A549 (cell line): ENCODE results near the gene PAPPA2. TPM values are rescaled to one million over a fixed set of nuclear protein-coding genes. Genes with fewer than 3 reads are reported as not detected.
"Not testable (repeated sequence)": the region's sequence is repeated elsewhere in the genome, so short reads cannot be mapped to it uniquely, and the experiment has no call there.

Source experiments
- ATAC-seq, 2 experiments: fragments of 200-7000 bp in 1 of 2; fragments of >200 bp in 1 of 2; cut with Nextera tagmentation in 1 of 2; cut with Tn5 transposase in 1 of 2; 3 replicates each; pipeline versions ENCODE4 v1.8.0 to v1.9.1; 2018 to 2020; ENCODE audit warnings: mild to moderate bottlenecking in 1 of 2, moderate library complexity in 1 of 2
- CTCF ChIA-PET: fragments of 300-600 bp; sonication (Branson Sonifier 250); formaldehyde crosslinking; extraction: SDS; loops from one replicate; lab custom pipeline; 2021; ENCODE audit warnings: antibody characterized with exemption, inconsistent platforms; lab: Yijun Ruan, JAX
- POLR2A ChIA-PET: fragments of 350-600 bp; formaldehyde crosslinking; extraction: SDS; loops from one replicate; lab custom pipeline; 2021; ENCODE audit warnings: antibody characterized with exemption, inconsistent platforms; lab: Yijun Ruan, JAX
- DNase-seq, 2 experiments: peaks; one replicate each; pipeline versions ENCODE4 v3.0.0 to v3.0.0-alpha.2; 2011 to 2016; ENCODE audit warnings: low read depth in 1 of 2, low spot score in 1 of 2
- FAIRE-seq: peaks from 2 replicates; lab custom pipeline; 2011; peaks lifted over from hg19 to GRCh38; lab: Jason Lieb, UNC
- H3K27ac ChIP-seq, 2 experiments: fragments of >200 bp; sonication (Bioruptor Twin); formaldehyde crosslinking; 3 replicates each; pipeline ENCODE4 v1.5.1; 2016 to 2017
- H3K4me1 ChIP-seq: fragments of >200 bp; sonication (Bioruptor Twin); formaldehyde crosslinking; 3 replicates; pipeline ENCODE4 v1.6.1; 2016
- H3K4me2 ChIP-seq: fragments of >200 bp; sonication (Bioruptor Twin); formaldehyde crosslinking; 3 replicates; pipeline ENCODE4 v1.6.1; 2016
- H3K4me3 ChIP-seq: fragments of >200 bp; sonication (Bioruptor Twin); formaldehyde crosslinking; 3 replicates; pipeline ENCODE4 v1.5.1; 2016
- H3K9me3 ChIP-seq: fragments of >200 bp; sonication (Bioruptor Twin); formaldehyde crosslinking; 3 replicates; pipeline ENCODE4 v1.6.1; 2016
- CEBPB ChIP-seq, 2 experiments: fragments of >200 bp in 1 of 2; sonication (Bioruptor Twin) in 1 of 2; formaldehyde crosslinking in 1 of 2; IDR thresholded peaks; 2 replicates each; pipeline ENCODE4 v1.6.1; 2012 to 2016
- E2F6 ChIP-seq: IDR thresholded peaks from 2 replicates; pipeline ENCODE4 v1.6.1; 2012; ENCODE audit warnings: low read depth, borderline replicate concordance
- ESRRA ChIP-seq: fragments of 150-350 bp; IDR thresholded peaks from 2 replicates; pipeline ENCODE4 v1.6.1; 2014; ENCODE audit warnings: mild to moderate bottlenecking, low read length, borderline replicate concordance
- HES2 ChIP-seq: fragments of >200 bp; sonication (Bioruptor Twin); formaldehyde crosslinking; IDR thresholded peaks from 2 replicates; pipeline ENCODE4 v1.6.1; 2016
- HOXB13 ChIP-seq: fragments of 250-450 bp; sonication (Bioruptor Pico); IDR thresholded peaks from 2 replicates; pipeline ENCODE4 v1.5.0; 2020; ENCODE audit warnings: low read depth, mild to moderate bottlenecking, moderate library complexity
- JUN ChIP-seq, 2 experiments: fragments of >200 bp; sonication (Bioruptor Twin); formaldehyde crosslinking; IDR thresholded peaks; 2 replicates in 1 of 2; 3 replicates in 1 of 2; pipeline ENCODE4 v1.6.1; 2016 to 2017
- JUNB ChIP-seq: fragments of >200 bp; sonication (Bioruptor Twin); formaldehyde crosslinking; IDR thresholded peaks from 2 replicates; pipeline ENCODE4 v1.6.1; 2016
- KDM5A ChIP-seq: fragments of 200-600 bp; sonication (generic); IDR thresholded peaks from 2 replicates; pipeline ENCODE4 v1.6.1; 2016; ENCODE audit warnings: antibody characterized with exemption, mild to moderate bottlenecking
- MYC ChIP-seq: IDR thresholded peaks from 2 replicates; pipeline ENCODE4 v1.6.1; 2012; ENCODE audit warnings: mild to moderate bottlenecking, inconsistent platforms, low read length, improper control_type of control experiment, borderline replicate concordance
- NR3C1 ChIP-seq: fragments of >200 bp; sonication (Bioruptor Twin); formaldehyde crosslinking; IDR thresholded peaks from 3 replicates; pipeline ENCODE4 v1.6.1; 2017
- POLR2A ChIP-seq: IDR thresholded peaks from 2 replicates; pipeline ENCODE4 v1.6.1; 2012; ENCODE audit warnings: mild to moderate bottlenecking, low read length
- POLR2AphosphoS2 ChIP-seq: conservative IDR thresholded peaks from 2 replicates; pipeline ENCODE4 v1.6.1; 2012; ENCODE audit warnings: low read length, improper control_type of control experiment, inconsistent platforms
- RAD21 ChIP-seq, 2 experiments: fragments of >200 bp in 1 of 2; sonication (Bioruptor Twin) in 1 of 2; formaldehyde crosslinking in 1 of 2; IDR thresholded peaks in 1 of 2; conservative IDR thresholded peaks in 1 of 2; 2 replicates in 1 of 2; 3 replicates in 1 of 2; pipeline ENCODE4 v1.6.1; 2012 to 2018; ENCODE audit warnings: inconsistent platforms in 1 of 2
- RNF2 ChIP-seq: fragments of 200-600 bp; sonication (generic); IDR thresholded peaks from 2 replicates; pipeline ENCODE4 v1.6.1; 2016; ENCODE audit warnings: low read depth, mild to moderate bottlenecking, antibody characterized with exemption, moderate library complexity, borderline replicate concordance
- TP53 ChIP-seq: fragments of 250-450 bp; sonication (Bioruptor Pico); IDR thresholded peaks from 2 replicates; pipeline ENCODE4 v1.5.0; 2021; ENCODE audit warnings: mild to moderate bottlenecking, moderate library complexity
- ZC3H11A ChIP-seq: fragments of 450-650 bp; IDR thresholded peaks from 2 replicates; pipeline ENCODE4 v1.6.1; 2014; ENCODE audit warnings: antibody characterized with exemption, mild to moderate bottlenecking
- ZNF302 ChIP-seq: fragments of 250-450 bp; sonication (Bioruptor Pico); IDR thresholded peaks from 2 replicates; pipeline ENCODE4 v1.9.0; 2021; ENCODE audit warnings: inconsistent platforms, mild to moderate bottlenecking, moderate library complexity
- WGBS: methylation state at CpG from one replicate; pipeline ENCODE4 v1.1.6; 2017; ENCODE audit errors: missing lambda C conversion rate; 5-methylcytosine and 5-hydroxymethylcytosine counted together
- polyA plus RNA-seq, 4 experiments: library from polyadenylated mRNA; depleted of rRNA in 3 of 4; stranded (reverse); fragments of >200 nt; fragmentation: RNase III in 1 of 4; extraction: RNeasy Plus Mini Kit Qiagen cat#74134 plus additional on column Dnase treatment in 1 of 4; gene quantifications; 2 replicates in 3 of 4; 3 replicates in 1 of 4; pipeline ENCODE4 v1.2.3, GENCODE V29; 2011 to 2017
- TF ChIP-seq, protein P1 (sequence below): fragments of 250-450 bp; sonication (Bioruptor Pico); IDR thresholded peaks from 2 replicates; pipeline ENCODE4 v1.5.0; 2021; ENCODE audit warnings: mild to moderate bottlenecking, moderate library complexity, borderline replicate concordance
- TF ChIP-seq, protein P2 (sequence below): fragments of 450-650 bp; IDR thresholded peaks from 2 replicates; pipeline ENCODE4 v1.6.1; 2014; ENCODE audit warnings: antibody characterized with exemption
- TF ChIP-seq, protein P3 (sequence below): fragments of 200-600 bp; sonication (generic); IDR thresholded peaks from 2 replicates; pipeline ENCODE4 v1.6.1; 2016; ENCODE audit warnings: antibody characterized with exemption, mild to moderate bottlenecking, moderate library complexity

PAPPA2 gene
- polyA plus RNA-seq, 2 of the 4 experiments (the other 2 are of a cell fraction), result 0.03 to 0.72 TPM

DNA sequence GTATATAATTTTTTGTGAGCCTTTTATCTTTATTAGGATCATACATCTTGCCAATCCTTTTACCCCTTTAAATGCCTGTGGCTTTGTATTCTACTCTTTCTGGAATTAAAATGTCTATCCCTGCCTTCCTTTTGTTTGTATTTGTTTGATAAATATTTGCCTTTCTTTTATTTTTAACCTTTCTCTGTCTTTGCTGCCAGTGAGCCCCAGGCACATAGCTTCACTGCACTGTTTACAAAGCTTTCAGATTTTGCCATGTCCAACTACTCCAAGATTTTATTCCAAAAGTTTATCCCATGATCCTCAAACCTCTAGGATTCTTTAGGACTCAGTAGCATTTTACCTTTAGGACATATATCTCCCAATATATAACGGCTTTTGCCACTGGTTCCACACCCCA, 281.2 kb downstream of the PAPPA2 start:
- H3K4me2 ChIP-seq, result no peak overlapping the region
- TF ChIP-seq RNF2 (no peak), POLR2AphosphoS2 (no peak)
- TF ChIP-seq, all 56 proteins: peak for 0
- Histone ChIP-seq H3K9me3 (no peaks in the 10 kb centered on the region), H3K27ac (no peak overlapping the region), H3K4me3 (no peak overlapping the region), H3K4me1 (no peaks in the 10 kb centered on the region)
- WGBS, result 0% methylated on average over 1 of the region's 1 CpG
- ChIA-PET POLR2A (no interaction called here), CTCF (no interaction called here)
- no peak for DNase-seq
- ATAC-seq, result no peak
- no peak for FAIRE-seq

- Histone ChIP-seq H3K27ac (no peak overlapping the region), H3K4me1 (no peaks in the 10 kb centered on the region), H3K4me3 (no peak overlapping the region), H3K9me3 (no peaks in the 10 kb centered on the region), H3K4me2 (no peak overlapping the region)
- DNase-seq, result peak in 1 of 2 experiments; percentile 11
- ChIA-PET CTCF (no interaction called here), POLR2A (no interaction called here)
- ATAC-seq, result no peak; a peak in 1 of 6 replicates
- no peak for TF ChIP-seq POLR2A
- TF ChIP-seq RAD21 (conservative IDR thresholded peaks at IDR 0.05 in 1 of 2, IDR thresholded peaks at IDR 0.05 in 1 of 2), result peak in 1 of 2 experiments; percentile 28; a peak in 1 of 5 replicates
- FAIRE-seq, result no peak
- WGBS, result 0% methylated on average over 1 of the region's 1 CpG
Observed at GRCh38 chr1:176745945-176746344, 283.0 kb downstream of the PAPPA2 start.

GRCh38 chr1:176752505-176752904, 289.5 kb downstream of the PAPPA2 start:
- ChIA-PET POLR2A (no interaction called here), CTCF (interaction anchor here (0.5 kb wide), 1 partner anchor 320 kb away, joined by 3 read pairs; no protein-coding TSS in a partner anchor)
- no peak for ATAC-seq
- no peak overlapping the region for H3K27ac ChIP-seq
- no peaks in the 10 kb centered on the region for H3K4me1 ChIP-seq
- H3K4me2 ChIP-seq, result no peak overlapping the region
- WGBS, result 3% methylated on average over 2 of the region's 2 CpGs
- no peak for DNase-seq
- no peak for FAIRE-seq
- no peaks in the 10 kb centered on the region for H3K9me3 ChIP-seq
- TF ChIP-seq MYC (no peak), NR3C1 (no peak), HOXB13 (CRISPR knock-in tag) (no peak), JUNB (no peak), TP53 (CRISPR knock-in tag) (no peak), HES2 (no peak), CEBPB (IDR thresholded peaks at IDR 0.05) (no peak)
- TF ChIP-seq, protein P1, sequence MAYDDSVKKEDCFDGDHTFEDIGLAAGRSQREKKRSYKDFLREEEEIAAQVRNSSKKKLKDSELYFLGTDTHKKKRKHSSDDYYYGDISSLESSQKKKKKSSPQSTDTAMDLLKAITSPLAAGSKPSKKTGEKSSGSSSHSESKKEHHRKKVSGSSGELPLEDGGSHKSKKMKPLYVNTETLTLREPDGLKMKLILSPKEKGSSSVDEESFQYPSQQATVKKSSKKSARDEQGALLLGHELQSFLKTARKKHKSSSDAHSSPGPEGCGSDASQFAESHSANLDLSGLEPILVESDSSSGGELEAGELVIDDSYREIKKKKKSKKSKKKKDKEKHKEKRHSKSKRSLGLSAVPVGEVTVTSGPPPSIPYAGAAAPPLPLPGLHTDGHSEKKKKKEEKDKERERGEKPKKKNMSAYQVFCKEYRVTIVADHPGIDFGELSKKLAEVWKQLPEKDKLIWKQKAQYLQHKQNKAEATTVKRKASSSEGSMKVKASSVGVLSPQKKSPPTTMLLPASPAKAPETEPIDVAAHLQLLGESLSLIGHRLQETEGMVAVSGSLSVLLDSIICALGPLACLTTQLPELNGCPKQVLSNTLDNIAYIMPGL (CRISPR knock-in tag), result no peak
- TF ChIP-seq, all 56 proteins: peak for 0
- H3K4me3 ChIP-seq, result no peak overlapping the region

- H3K4me2 ChIP-seq, result no peak overlapping the region
- no peak overlapping the region for H3K27ac ChIP-seq
- H3K4me3 ChIP-seq, result no peak overlapping the region
- DNase-seq (no peak), ATAC-seq (no peak), FAIRE-seq (no peak)
- no peaks in the 10 kb centered on the region for H3K4me1 ChIP-seq
- POLR2A ChIA-PET, result no interaction called here
- 0% methylated on average over 2 of the region's 2 CpGs for WGBS
- TF ChIP-seq RAD21 (conservative IDR thresholded peaks at IDR 0.05 in 1 of 2, IDR thresholded peaks at IDR 0.05 in 1 of 2) (no peak), CEBPB (IDR thresholded peaks at IDR 0.05) (no peak), ZNF302 (CRISPR knock-in tag) (no peak), JUN (IDR thresholded peaks at IDR 0.05) (no peak), KDM5A (no peak), HOXB13 (CRISPR knock-in tag) (no peak), E2F6 (no peak), TP53 (CRISPR knock-in tag) (no peak), ESRRA (no peak), ZC3H11A (no peak)
- TF ChIP-seq, protein P2, sequence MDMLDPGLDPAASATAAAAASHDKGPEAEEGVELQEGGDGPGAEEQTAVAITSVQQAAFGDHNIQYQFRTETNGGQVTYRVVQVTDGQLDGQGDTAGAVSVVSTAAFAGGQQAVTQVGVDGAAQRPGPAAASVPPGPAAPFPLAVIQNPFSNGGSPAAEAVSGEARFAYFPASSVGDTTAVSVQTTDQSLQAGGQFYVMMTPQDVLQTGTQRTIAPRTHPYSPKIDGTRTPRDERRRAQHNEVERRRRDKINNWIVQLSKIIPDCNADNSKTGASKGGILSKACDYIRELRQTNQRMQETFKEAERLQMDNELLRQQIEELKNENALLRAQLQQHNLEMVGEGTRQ, result no peak
- TF ChIP-seq, protein P3, sequence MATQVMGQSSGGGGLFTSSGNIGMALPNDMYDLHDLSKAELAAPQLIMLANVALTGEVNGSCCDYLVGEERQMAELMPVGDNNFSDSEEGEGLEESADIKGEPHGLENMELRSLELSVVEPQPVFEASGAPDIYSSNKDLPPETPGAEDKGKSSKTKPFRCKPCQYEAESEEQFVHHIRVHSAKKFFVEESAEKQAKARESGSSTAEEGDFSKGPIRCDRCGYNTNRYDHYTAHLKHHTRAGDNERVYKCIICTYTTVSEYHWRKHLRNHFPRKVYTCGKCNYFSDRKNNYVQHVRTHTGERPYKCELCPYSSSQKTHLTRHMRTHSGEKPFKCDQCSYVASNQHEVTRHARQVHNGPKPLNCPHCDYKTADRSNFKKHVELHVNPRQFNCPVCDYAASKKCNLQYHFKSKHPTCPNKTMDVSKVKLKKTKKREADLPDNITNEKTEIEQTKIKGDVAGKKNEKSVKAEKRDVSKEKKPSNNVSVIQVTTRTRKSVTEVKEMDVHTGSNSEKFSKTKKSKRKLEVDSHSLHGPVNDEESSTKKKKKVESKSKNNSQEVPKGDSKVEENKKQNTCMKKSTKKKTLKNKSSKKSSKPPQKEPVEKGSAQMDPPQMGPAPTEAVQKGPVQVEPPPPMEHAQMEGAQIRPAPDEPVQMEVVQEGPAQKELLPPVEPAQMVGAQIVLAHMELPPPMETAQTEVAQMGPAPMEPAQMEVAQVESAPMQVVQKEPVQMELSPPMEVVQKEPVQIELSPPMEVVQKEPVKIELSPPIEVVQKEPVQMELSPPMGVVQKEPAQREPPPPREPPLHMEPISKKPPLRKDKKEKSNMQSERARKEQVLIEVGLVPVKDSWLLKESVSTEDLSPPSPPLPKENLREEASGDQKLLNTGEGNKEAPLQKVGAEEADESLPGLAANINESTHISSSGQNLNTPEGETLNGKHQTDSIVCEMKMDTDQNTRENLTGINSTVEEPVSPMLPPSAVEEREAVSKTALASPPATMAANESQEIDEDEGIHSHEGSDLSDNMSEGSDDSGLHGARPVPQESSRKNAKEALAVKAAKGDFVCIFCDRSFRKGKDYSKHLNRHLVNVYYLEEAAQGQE, result no peak
- CTCF ChIA-PET, result interaction anchor here (1.0 kb wide), 1 partner anchor 22 kb away, joined by 3 read pairs; no protein-coding TSS in a partner anchor
- no peaks in the 10 kb centered on the region for H3K9me3 ChIP-seq
Observed at GRCh38 chr1:176754676-176755075, 291.7 kb downstream of the PAPPA2 start.

DNA sequence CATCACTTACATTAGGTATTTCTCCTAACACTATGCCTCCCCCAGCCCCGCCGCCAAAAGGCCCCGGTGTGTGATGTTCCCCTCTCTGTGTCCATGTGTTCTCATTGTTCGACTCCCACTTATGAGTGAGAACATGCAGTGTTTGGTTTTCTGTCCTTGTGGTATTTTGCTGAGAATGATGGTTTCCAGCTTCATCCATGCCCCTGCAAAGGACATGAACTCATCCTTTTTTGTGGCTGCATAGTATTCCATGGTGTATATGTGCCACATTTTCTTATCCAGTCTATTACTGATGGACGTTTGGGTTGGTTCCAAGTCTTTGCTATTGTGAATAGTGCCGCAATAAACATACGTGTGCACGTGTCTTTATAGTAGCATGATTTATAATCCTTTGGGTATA, 293.8 kb downstream of the PAPPA2 start:
- not testable (repeated sequence) for ATAC-seq, FAIRE-seq

More for the DNA sequence above, 293.8 kb downstream of the PAPPA2 start:
- H3K4me1 ChIP-seq, H3K9me3 ChIP-seq, H3K4me3 ChIP-seq, CTCF ChIA-PET, H3K27ac ChIP-seq, H3K4me2 ChIP-seq, DNase-seq, POLR2A ChIA-PET: not testable (repeated sequence)
- WGBS, result 49% methylated on average over 8 of the region's 8 CpGs
